Nephron progenitor cell (in vitro differentiated cells): ENCODE results near the gene MXRA5.

ENCODE experiments used
- DNase-seq: peaks from one replicate; pipeline ENCODE4 v3.0.0; 2021
- H3K27ac Mint-ChIP-seq: 2 replicates; pipeline ENCODE4 v1.8.0; 2021; ENCODE audit warnings: mild to moderate bottlenecking, moderate library complexity, mixed read lengths
- H3K27me3 Mint-ChIP-seq: 2 replicates; pipeline ENCODE4 v1.8.0; 2021; ENCODE audit warnings: mild to moderate bottlenecking, low read depth, mixed read lengths; ENCODE audit not compliant: poor library complexity
- H3K36me3 Mint-ChIP-seq: 2 replicates; pipeline ENCODE4 v1.8.0; 2021; ENCODE audit warnings: low read depth, mixed read lengths
- H3K4me1 Mint-ChIP-seq: 2 replicates; pipeline ENCODE4 v1.8.0; 2021; ENCODE audit warnings: mixed read lengths
- H3K4me3 Mint-ChIP-seq: 2 replicates; pipeline ENCODE4 v1.8.0; 2021; ENCODE audit warnings: mild to moderate bottlenecking, moderate library complexity, mixed read lengths
- H3K9me3 Mint-ChIP-seq: 2 replicates; pipeline ENCODE4 v1.8.0; 2021; ENCODE audit warnings: mild to moderate bottlenecking, moderate library complexity, mixed read lengths
- TF ChIP-seq, protein P1 (sequence below): fragments of 200-600 bp; sonication (generic); IDR thresholded peaks from 2 replicates; pipeline ENCODE4 v1.5.0; 2021; ENCODE audit warnings: antibody characterized with exemption

MXRA5 gene

DNA sequence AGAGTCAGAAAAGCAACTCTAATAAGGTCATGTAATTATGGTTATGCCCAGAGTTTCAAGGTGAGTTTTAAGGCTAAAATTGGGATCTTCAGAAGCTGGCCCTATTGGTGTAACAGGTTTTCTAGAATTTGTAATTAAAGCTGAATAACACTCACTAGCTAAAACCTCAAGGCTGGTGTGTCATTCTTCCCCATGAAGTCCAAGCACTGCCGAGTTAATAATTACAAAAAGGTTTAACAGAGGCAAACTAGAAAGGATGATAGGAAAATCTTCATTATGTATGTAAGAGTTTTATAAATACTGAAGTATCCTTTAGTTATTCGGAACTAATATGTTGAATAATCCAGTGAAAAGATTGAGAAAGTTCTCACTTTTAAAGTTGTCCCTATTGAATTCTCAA is 34.3 kb downstream of the MXRA5 start:
- peaks cover 79% of the 10 kb centered on the region for H3K36me3 Mint-ChIP-seq
- TF ChIP-seq, protein P1, sequence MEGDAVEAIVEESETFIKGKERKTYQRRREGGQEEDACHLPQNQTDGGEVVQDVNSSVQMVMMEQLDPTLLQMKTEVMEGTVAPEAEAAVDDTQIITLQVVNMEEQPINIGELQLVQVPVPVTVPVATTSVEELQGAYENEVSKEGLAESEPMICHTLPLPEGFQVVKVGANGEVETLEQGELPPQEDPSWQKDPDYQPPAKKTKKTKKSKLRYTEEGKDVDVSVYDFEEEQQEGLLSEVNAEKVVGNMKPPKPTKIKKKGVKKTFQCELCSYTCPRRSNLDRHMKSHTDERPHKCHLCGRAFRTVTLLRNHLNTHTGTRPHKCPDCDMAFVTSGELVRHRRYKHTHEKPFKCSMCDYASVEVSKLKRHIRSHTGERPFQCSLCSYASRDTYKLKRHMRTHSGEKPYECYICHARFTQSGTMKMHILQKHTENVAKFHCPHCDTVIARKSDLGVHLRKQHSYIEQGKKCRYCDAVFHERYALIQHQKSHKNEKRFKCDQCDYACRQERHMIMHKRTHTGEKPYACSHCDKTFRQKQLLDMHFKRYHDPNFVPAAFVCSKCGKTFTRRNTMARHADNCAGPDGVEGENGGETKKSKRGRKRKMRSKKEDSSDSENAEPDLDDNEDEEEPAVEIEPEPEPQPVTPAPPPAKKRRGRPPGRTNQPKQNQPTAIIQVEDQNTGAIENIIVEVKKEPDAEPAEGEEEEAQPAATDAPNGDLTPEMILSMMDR = no peak

GRCh38 chrX:3307881-3308280 is 38.6 kb downstream of the MXRA5 start:
- no peak for DNase-seq
- Mint-ChIP-seq H3K9me3 (peaks cover 31% of the 10 kb centered on the region), H3K4me3 (no peak overlapping the region), H3K27ac (no peak overlapping the region), H3K36me3 (peaks cover 46% of the 10 kb centered on the region), H3K4me1 (no peaks in the 10 kb centered on the region), H3K27me3 (no peaks in the 10 kb centered on the region)
- TF ChIP-seq, protein P1 = no peak

More for the DNA sequence above, 34.3 kb downstream of the MXRA5 start:
- H3K4me1 Mint-ChIP-seq = no peaks in the 10 kb centered on the region
- H3K4me3 Mint-ChIP-seq = no peak overlapping the region
- H3K9me3 Mint-ChIP-seq = peaks cover 49% of the 10 kb centered on the region
- DNase-seq = no peak
- H3K27ac Mint-ChIP-seq = no peak overlapping the region
- H3K27me3 Mint-ChIP-seq = no peaks in the 10 kb centered on the region

DNA sequence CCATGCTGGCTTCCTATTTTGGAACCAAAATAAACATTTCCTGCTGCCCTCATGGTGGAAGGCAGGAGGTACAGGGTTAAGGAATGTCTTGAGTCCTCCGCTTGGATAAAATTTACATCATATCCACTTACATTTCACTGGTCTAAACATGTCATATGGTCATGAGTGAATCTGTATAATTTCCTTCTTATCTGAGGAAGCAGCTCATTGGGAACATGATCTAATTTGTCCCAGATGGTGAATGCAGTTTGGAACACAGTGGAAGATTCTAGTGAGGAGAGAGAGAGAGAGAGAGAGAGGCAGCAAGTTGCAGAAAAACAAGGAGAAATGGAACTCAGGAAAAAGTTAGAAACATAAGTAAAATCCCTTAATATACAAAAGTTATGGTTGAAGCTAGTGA is 46.8 kb downstream of the MXRA5 start:
- no peak overlapping the region for H3K4me3 Mint-ChIP-seq
- H3K9me3 Mint-ChIP-seq = peaks cover 4% of the 10 kb centered on the region
- no peak overlapping the region for H3K27ac Mint-ChIP-seq
- no peaks in the 10 kb centered on the region for H3K27me3 Mint-ChIP-seq
- H3K4me1 Mint-ChIP-seq = no peaks in the 10 kb centered on the region
- TF ChIP-seq, protein P1 = no peak
- no peaks in the 10 kb centered on the region for H3K36me3 Mint-ChIP-seq
- DNase-seq = no peak

DNA sequence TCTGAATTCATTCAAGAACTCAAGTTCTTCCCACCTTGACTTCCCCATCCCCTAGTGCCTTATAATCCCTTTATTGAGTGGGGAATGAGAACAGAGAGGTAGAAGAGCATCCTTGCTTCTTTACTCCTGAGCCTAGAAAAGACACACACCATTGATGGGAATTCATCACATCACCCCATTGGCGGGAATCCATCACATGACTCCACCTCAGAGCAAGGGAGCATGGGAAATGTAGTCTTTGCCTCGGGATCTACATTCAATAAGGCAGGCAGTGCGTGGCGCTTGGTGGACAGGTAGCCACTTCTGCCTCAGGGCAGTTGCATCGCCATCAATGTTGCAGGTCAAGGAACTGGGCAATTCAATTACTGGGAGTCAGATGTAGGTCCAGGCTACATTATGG is 50.7 kb downstream of the MXRA5 start:
- Mint-ChIP-seq H3K9me3 (peaks cover 4% of the 10 kb centered on the region), H3K27me3 (no peaks in the 10 kb centered on the region), H3K36me3 (no peaks in the 10 kb centered on the region), H3K4me3 (no peak overlapping the region), H3K4me1 (peaks cover 19% of the 10 kb centered on the region), H3K27ac (no peak overlapping the region)
- peak; percentile 12 for DNase-seq
- TF ChIP-seq, protein P1 = no peak

GRCh38 chrX:3293251-3293650 is 53.2 kb downstream of the MXRA5 start:
- DNase-seq = no peak
- H3K27ac Mint-ChIP-seq = no peak overlapping the region
- H3K9me3 Mint-ChIP-seq = peaks cover 20% of the 10 kb centered on the region
- peaks cover 19% of the 10 kb centered on the region for H3K4me1 Mint-ChIP-seq
- peaks cover 7% of the 10 kb centered on the region for H3K36me3 Mint-ChIP-seq
- TF ChIP-seq, protein P1 = no peak
- no peaks in the 10 kb centered on the region for H3K27me3 Mint-ChIP-seq
- H3K4me3 Mint-ChIP-seq = no peak overlapping the region

GRCh38 chrX:3290561-3290960 is 55.9 kb downstream of the MXRA5 start:
- H3K27ac Mint-ChIP-seq = no peak overlapping the region
- H3K4me1 Mint-ChIP-seq = peaks cover 36% of the 10 kb centered on the region
- no peaks in the 10 kb centered on the region for H3K27me3 Mint-ChIP-seq
- peaks cover 16% of the 10 kb centered on the region for H3K9me3 Mint-ChIP-seq
- no peak for DNase-seq
- no peak overlapping the region for H3K4me3 Mint-ChIP-seq
- peaks cover 7% of the 10 kb centered on the region for H3K36me3 Mint-ChIP-seq
- TF ChIP-seq, protein P1 = no peak
